SIG-M5 (cell line): Measurements from ENCODE around the gene CD59.

Source experiments
- DNase-seq: peaks from one replicate; lab custom pipeline; 2025; lab: John Stamatoyannopoulos, UW

The CD59 gene, protein sequence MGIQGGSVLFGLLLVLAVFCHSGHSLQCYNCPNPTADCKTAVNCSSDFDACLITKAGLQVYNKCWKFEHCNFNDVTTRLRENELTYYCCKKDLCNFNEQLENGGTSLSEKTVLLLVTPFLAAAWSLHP

DNA sequence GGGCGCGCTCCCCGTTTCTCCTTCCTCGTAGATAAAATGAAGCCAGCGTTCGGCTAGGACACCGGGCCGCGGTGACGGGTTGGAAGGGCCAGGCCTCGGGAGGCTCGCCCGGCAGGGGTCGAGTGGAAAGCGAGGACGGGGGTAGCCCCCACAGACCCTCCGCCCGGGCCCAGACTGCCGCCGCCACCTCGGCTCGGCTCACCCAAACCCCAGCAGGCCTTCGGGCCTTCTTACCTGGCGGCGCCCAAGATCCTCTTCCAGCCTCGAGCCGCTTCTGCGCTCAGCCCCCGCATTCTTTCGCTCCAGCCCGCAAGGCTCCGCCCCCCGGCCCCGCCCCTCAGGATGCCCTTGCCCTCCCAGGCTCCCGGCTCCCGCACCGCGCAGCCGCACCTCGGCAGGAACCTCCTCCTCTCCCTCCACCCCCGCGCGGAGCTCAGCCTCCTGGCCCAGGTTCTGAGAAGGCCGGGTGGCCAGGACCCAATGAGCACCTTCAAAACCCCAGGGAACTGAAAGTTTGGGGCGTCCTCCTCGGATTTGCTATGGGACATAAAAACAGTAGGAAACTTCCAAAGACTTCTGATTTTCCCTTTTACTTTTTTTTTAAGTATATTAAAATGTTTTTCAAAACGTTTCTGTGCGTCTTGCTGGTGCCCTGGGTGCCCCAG is at the start of gene CD59:
TSS of gene CD59 (minus strand) at position 276 of the 665 bp plus-strand sequence. CDS start 13,978 bp downstream, outside the sequence.
- DNase-seq = no peak

DNA sequence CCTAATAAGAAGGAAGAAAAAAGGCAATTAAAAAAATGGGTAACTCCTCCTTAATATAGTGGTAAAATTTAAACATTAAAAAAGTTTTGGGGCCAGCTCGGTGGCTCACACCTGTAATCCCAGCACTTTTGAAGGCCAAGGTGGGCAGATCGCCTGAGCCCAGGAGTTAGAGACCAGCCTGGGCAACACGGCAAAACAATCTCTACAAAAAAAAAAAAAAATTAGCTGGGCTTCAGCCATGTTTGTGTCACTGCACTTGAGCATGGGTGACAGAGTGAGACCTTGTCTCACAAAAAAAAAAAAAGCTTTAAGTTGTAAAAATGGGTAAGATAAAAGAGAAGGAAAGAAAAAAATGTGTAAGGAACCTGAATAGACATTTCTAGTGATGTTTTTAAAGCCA is 49.4 kb upstream of the CD59 start:
- DNase-seq = no peak

DNA sequence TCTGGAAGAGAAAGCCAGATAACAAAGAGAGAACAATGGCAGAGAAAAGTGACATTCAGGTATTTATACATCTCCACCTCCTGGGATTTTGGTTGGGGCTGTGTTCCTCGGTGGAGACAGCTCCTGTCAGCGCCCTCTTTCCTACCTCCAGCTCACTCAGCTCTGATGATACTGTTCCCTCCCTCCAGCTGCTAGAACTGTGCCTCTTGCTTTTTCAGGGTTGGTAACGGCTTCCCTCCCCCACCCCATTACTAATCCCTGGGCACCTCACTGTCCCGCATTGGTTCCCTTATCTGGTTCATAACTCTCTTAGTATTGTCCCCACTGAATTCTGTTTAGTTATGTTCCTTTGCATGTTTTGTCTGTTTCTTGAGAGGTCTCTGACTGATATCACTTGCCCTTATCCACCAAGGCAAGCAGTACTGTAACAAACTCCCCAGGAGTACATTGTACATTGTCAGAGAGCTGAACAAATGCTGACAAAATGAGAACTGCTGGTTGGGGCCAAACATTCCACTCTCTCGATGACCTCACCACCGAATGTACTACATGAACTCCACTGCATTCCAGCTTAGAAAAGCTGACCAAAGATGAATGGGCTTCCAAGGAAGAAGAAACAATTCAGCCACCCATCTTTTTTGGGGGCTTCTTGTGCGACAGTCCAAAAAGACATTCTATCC is 43.8 kb upstream of the CD59 start:
- DNase-seq = no peak

DNA sequence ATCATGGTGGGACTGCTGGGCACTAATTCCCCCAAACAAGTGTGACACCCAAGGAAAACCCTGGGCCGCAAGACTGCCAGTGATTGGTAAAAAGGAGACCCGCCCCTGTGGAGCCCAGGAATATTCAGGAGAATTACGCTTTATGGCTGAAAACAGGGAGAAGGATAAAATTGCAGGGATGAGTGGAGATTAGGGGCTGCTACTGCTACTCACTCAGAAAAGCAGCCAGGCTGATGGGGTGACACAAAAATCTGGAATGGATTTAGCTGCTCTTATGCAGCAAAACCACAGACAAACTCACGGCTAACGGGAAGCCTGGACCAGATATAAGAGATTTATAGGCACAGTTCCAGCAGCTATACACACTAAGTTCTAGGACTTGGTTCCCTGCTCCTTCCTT is 42.5 kb upstream of the CD59 start:
- DNase-seq = no peak

DNA sequence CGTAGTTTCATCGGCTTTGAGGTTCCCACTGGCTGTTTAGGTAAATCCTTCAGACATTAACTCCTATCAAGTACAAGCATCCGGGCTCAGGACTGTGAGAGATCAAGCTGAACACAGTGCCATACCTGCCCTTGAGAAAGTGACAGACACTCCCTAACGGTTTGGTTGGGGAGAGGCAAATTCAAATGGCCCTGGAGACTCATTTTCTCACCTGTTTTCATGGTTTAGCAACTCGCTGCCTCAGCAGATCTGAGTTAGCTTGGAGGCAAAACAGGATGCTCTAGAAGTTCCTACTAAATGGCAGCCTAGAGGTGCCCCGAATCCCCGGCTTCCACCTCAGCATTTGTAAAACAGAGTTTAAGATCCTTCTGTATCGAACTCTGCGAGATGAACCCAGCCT is 41.7 kb upstream of the CD59 start:
- DNase-seq = no peak

DNA sequence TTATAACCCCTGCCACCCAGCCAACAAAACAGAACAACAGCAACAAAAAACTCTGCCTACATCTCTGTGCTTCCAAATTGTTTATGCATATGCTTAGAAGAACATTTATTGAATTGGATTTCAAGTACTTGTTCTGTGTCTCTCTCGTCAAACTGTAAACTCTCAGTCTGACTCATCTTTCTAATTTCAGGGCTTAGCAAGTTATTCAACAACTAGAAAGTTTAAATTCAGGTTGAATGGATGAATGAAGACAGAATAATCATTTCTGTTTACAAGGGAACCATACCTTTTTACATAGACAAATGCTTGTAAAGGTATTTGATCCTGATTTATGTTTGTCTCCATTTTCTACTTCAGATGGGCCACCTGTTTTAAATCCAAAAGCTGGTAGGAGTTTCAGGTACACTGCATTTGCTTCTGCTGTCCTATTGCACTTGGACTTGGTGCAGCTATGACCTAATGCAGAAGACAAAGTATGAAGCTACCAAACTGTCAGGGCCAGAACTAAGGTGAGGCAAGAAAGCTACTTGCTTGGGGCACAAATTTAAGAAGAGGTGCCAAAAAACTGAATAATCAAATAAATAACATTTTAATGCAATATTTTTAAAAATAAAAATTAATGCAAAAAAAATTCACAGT is 39.7 kb upstream of the CD59 start:
- DNase-seq = no peak

DNA sequence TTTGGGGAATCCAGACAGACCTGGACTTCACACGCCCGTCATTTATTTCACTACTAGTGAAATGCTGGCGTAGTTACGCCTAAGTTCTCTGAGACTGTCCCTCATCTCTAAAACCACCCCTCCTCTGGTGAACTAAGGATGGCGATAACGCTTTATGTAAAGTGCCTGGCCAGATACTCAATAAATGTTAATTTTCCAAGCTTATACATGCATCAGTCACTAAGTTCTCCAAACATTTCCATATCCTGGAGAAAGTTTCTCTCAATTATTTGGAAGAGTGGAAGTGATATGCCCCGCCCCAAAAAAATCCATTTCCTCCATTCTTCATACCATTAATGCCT is 39.2 kb upstream of the CD59 start:
- DNase-seq = no peak

DNA sequence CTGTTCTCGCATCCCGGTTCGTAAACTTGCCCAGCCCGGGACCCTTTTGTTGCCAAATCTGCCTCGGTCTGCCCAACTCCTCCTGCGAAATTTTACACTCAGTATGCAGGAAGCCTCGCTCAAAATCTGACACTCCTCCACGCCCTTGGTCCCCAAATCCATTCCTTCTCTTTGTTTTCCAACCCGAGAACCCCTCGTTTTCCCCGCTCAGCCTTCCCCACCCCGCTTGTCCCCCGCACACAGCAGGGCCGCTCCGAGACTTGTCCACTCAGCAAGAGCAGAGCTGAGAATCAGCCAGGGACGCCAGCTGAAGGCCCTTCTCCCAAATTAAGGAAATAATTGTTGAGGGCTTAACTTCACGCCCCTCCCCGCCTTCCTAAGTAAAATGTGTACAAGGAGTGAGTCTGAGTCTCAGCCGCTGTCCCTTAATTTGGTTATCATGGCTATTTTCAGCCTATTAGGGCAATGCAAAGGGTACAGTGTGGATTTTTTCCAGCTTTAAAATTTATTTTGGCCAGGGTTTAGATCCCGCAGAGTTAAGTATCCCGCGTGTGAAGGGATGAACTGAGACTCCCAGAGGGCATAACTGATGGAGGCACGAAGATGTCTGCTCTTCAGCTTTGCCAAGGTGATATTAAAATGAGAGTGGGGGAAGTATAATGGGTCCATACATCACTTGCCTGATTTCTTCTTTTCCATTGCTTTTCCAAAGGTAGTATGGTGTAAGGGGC is 38.7 kb upstream of the CD59 start:
- DNase-seq = no peak

DNA sequence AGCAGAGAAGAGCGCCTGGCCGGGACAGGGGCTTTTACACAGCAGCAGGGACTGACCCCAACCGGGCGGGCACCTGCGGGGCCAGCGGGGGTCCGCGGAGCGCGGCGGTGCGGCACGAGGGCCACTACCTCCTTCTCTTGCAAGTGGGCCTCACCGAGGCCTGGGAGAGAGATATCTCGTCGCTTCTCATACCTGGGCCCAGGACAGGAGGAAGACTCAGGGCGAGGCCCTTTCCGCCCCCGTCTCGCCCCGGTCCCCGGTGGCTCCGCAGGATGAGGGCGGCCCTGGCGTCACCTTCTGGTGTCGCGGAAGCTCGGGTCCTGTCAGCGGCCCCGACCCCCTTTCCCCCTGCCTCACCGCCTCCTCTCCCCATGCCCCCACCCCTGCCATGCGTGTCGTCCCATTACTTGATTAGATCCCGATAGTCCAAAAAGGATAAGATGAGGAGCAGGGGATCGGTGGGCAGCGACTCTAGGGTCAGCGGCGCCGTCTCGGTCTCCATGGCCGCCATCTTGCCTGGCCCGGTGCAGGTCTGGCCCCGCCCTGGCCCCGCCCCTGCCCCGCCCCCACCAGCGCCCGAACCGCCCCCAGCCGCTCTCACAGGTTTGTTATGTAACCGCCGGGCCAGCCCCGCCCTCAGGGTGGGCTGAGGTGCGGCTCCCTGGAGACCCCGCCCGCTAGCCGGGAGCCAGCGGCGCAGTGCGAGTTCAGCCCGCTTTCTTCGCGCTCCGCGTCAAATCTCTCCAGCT is 37.9 kb upstream of the CD59 start, which contains the start of gene FBXO3:
TSS of gene FBXO3 (minus strand) at position 534 of the 749 bp plus-strand sequence. CDS start at position 511, 23 bp downstream.
- DNase-seq = no peak

DNA sequence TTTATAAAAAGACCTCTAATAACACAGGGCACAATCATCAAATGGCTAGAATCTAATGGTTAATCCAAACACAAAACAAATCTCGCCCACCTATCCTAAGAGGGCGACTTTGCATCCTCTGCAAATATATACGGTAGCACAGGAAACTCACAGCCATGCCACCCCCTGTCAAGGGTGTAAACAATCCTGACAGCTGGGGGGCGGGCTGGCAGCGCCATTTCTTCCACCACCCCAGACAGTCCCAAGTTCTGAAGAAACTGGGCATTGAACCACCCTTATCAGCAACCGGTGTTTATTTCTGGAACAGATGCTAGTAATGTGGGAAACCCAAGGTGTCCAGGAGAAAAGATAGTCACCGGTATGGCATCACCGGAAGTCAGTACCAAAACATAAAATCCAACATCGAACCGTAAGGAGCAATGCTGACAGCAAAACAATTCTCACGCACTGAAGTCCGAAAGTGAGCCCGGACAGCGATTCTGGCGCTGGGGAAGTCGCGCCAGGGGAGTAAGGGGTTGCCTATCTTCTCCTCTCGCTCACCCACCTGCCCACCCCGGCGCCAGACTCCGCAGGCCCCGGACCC is 37.3 kb upstream of the CD59 start:
- no peak for DNase-seq

DNA sequence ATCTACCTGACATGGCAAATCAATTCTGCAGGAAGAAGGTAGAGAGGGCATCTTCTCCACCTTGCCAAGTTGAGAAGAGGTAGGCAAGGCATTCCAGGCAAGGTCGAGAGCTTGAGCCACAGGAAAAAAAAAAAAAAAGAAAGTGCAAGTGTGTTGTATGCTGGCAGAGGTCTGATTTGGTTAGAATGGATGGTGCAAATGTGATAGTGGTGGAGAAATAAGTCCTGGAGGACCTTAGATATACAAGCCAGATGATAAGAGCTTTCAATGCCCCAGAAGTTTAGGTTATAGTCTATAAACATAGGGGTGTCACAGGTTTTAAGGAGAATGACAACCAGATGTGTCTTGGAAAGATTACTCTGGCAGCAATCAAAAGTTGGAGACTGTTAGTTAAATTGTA is 36.6 kb upstream of the CD59 start:
- no peak for DNase-seq

DNA sequence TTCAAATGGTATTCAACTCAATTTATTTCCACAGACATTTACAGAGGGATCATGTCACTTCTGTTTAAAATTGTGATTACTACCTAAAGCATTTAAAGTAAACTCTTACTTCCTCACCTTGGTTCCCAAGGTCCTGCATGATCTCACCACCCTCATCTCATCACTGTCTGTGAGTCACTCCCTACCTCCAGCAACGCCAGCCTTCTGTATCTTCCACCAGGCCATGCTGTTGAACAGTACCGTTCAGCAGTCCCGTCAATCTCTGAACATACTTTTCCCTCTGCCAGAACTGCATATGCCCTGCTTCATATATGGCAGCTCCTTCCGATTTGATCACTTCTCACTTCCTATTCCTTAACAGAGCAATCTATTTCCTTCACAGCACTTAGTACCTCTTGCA is 36.1 kb upstream of the CD59 start:
- no peak for DNase-seq

DNA sequence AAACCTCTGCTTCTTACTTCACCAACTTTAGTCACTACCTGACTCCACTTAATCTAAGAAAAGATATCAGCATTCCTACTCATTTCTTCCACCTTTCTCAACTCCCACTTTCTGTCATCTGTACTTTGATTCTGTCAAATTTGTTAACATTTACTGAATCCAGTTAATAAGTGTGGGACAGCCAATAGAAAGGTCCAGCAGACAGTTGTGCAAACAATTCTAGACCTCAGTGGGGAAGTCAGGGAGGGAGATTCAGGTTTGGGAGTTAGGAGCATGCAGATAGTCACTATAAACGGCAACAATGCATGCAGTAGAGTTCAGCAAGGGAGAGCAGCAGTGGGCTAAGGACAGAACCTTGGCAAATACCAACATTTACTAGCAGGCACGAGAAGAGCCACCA is 34.0 kb upstream of the CD59 start:
- no peak for DNase-seq

DNA sequence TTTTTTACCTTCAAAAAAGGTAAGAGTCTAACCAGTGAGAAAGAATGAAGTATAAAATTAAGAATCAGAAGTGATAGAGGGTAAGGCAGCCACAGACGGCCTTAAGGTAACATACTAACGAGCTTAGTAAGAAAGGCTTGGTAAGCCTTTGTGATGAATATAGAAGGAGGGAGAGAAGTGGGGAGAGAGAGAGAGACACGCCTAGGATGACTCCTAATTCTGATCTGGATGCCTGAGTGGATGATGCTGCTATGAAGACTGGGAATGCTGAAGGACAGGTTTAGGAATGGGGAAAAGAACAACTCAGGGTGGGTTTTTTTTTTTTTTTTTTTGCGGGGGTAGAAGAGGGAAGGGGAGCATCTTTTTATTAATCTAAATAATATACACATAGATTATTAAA is 33.3 kb upstream of the CD59 start:
- no peak for DNase-seq

DNA sequence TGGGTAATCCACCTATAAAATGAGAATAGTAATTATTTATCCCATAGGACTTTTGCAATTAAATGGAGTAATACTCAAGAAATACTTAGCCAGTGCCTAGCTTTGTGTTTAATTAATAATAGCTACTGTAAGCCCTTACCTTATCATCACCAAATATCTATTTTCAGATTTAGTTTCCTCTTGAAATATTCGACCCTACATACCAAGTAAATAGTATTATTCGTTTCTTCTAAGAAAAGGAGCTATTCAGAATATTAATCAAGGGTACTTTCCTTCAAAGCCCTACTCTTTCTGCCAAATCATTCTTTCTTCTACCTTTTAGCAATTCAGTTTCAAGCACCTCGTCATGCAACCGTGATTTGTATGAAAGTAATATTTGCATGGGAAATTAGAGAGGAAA is 31.4 kb upstream of the CD59 start:
- DNase-seq = no peak

DNA sequence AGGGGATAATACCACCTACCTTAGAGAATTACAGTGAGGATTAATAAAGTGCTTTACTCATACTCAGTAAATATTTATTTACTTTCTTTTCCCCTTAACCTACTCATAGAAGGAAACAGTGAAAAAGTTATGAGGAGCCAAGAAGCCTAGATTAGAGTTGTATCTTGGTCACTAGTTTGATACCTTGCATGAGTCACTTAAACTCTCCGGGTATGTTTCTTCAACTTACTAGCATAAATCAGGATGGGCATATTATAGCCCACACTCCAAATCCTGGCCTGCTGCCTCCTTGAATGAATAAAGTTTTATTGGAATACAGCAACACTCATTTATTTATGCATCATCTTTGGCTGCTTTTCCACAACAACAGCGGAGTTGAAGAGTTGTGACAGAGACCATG is 29.9 kb upstream of the CD59 start:
- DNase-seq = no peak

DNA sequence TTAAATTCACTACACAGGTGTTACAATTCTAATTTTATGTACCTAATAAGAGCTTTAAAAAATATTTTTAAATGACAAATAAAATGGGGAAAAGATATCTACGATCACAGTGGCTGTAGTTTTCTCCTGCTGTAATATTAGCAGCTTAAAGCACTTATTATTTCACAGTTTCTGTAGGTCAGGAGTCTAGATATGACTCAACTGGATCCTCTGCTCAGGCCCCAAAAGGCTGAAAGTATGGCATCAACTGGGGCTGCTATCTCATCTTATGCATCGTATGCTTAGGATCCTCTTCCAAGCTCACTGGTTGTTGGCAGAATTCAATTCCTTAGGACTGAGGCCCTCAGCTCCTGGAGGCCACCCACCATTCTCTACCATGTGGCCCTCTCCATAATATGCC is 25.2 kb upstream of the CD59 start:
- DNase-seq = no peak

DNA sequence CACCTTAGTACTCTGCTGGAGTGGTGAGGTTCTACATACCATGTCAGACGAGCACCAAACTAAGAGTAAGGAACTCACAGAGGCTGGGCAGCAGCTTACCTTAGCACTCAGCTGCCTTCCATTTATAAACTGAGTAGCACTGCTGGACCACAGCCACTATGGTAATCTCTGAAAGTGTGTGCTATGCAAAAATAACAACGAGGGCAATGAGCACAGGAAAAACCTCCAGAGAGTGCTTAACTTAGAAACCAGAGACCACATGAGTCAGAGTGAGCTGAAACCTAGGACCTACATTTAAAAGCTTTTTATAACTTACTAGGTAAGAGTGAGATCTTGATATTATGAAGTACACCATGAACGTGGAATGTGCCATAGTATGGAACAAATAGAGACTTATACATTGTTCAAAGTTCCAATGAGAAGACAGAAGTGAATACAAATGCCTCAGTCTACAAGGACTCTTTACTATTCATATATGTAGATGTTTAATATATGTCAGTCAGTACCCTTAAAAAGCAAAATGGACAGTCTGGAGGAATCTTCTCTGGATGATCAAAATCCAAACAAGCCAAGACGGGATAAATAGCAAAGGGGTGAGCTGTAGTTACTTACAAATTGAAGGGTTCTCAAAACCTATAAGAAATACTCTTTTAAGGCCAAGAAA is 17.2 kb upstream of the CD59 start:
- DNase-seq = no peak

DNA sequence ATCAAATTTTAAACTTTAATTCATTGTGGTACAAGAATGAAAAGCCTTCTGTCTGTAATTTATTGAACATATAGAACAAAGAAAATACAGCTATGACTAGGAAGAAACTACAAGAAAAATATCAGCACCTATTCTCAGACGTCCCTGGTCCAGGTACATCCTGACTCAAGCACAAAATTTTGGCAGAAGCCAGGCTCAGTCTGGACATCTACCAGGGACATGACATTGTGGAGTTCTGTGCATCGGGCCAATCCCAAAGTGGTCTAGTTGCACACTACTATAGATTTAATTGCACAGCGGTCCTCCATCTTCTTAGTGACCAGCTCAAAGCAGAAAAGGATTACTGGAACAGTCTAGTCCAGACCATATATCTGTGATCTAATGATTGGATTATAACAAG is 15.7 kb upstream of the CD59 start:
- no peak for DNase-seq

DNA sequence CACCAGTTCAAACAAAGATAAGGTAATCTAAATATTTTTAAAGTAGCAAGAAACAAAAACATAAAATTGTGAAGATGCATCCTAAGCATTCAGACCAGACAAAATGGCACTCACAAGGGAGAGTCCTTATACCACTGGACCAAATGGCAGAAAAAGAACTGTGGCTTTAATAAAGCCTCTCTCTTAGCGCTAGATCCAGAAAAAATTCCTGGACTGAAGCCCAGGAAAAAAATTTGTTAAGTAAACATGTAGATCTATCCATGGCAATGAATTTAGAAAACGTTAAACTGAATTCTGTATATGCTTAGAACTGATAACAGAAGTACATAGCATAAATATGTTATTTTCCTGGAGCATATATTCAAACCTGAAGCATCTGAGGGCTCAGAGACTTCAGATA is 11.8 kb upstream of the CD59 start:
- DNase-seq = no peak

DNA sequence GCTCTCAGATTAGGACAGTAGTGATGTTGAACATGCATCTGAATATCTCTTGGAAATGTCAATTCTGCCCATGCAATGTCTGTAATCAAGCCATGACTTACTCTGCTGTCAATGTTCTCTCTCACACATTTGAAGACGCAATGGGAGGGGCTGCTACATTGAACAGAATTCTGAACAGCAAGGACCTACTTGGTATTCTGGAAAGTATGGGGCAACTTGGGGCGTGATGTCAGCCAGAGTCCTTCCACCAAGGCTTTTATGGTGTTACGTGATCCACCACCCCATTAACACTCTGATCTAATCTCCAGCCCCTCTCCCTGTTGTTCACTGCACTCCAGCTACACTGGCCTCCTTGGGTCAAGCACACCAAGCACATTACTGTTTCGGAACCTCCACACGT is 7.1 kb upstream of the CD59 start:
- no peak for DNase-seq
